Mesendoderm (in vitro differentiated cells): ENCODE results near the gene SPATS2.

ENCODE experiments used
- DNase-seq: peaks from one replicate; pipeline ENCODE4 v3.0.0; 2013
- H2AK5ac ChIP-seq: 2 replicates; pipeline ENCODE4 v1.6.1; 2013; ENCODE audit warnings: low read length, inconsistent platforms
- H2BK120ac ChIP-seq: 2 replicates; pipeline ENCODE4 v1.6.1; 2013; ENCODE audit warnings: low read depth, mild to moderate bottlenecking, low read length, moderate library complexity, mixed read lengths
- H2BK15ac ChIP-seq: replicated peaks from 2 replicates; pipeline ENCODE4 v1.6.1; 2013; ENCODE audit warnings: low read depth, mild to moderate bottlenecking, moderate library complexity
- H2BK5ac ChIP-seq: 2 replicates; pipeline ENCODE4 v1.6.1; 2013; ENCODE audit warnings: low read length, inconsistent platforms
- H3K18ac ChIP-seq: 2 replicates; pipeline ENCODE4 v1.6.1; 2013; ENCODE audit warnings: mild to moderate bottlenecking, low read length, mixed read lengths
- H3K23ac ChIP-seq: one replicate; pipeline ENCODE4 v1.6.1; 2013; ENCODE audit warnings: low read length
- H3K27ac ChIP-seq: 2 replicates; pipeline ENCODE4 v1.5.1; 2013; ENCODE audit warnings: low read depth, mild to moderate bottlenecking, inconsistent platforms, low read length, moderate library complexity
- H3K27me3 ChIP-seq: 2 replicates; pipeline ENCODE4 v1.6.1; 2013; ENCODE audit warnings: low read length, control low read depth, mild to moderate bottlenecking, inconsistent platforms; ENCODE audit not compliant: insufficient read depth, poor library complexity
- H3K36me3 ChIP-seq: 2 replicates; pipeline ENCODE4 v1.6.1; 2013; ENCODE audit warnings: low read length, inconsistent platforms; ENCODE audit not compliant: control insufficient read depth, insufficient read depth
- H3K4ac ChIP-seq: one replicate; pipeline ENCODE4 v1.6.1; 2013; ENCODE audit warnings: low read depth, mild to moderate bottlenecking, low read length, moderate library complexity
- H3K4me1 ChIP-seq: 2 replicates; pipeline ENCODE4 v1.6.1; 2013; ENCODE audit warnings: low read depth, low read length, inconsistent platforms; ENCODE audit not compliant: control insufficient read depth
- H3K4me2 ChIP-seq: 2 replicates; pipeline ENCODE4 v1.6.1; 2013; ENCODE audit warnings: low read length
- H3K4me3 ChIP-seq: 2 replicates; pipeline ENCODE4 v1.5.1; 2013; ENCODE audit warnings: mild to moderate bottlenecking, low read length
- H3K56ac ChIP-seq: one replicate; pipeline ENCODE4 v1.6.1; 2013; ENCODE audit warnings: low read length
- H3K79me1 ChIP-seq: 2 replicates; pipeline ENCODE4 v1.6.1; 2013; ENCODE audit warnings: low read length, inconsistent platforms
- H3K79me2 ChIP-seq: 2 replicates; pipeline ENCODE4 v1.6.1; 2013; ENCODE audit warnings: mild to moderate bottlenecking, low read length; ENCODE audit not compliant: control insufficient read depth, insufficient read depth
- H3K9ac ChIP-seq: 2 replicates; pipeline ENCODE4 v1.6.1; 2013; ENCODE audit warnings: low read length, inconsistent platforms
- H4K5ac ChIP-seq: one replicate; pipeline ENCODE4 v1.6.1; 2013; ENCODE audit warnings: low read length
- H4K8ac ChIP-seq: one replicate; pipeline ENCODE4 v1.6.1; 2013; ENCODE audit warnings: low read depth, mild to moderate bottlenecking, control low read depth, low read length, moderate library complexity
- WGBS: extraction: QIAGEN DNeasy Blood & Tissue Kit; methylation state at CpG from one replicate; pipeline ENCODE4 v1.1.7; 2013; ENCODE audit warnings: low lambda C conversion rate, missing lambda C conversion rate; ENCODE audit not compliant: insufficient coverage; ENCODE audit errors: extremely low coverage; 5-methylcytosine and 5-hydroxymethylcytosine counted together

SPATS2 gene

GRCh38 chr12:49519574-49519936 lies 152.3 kb downstream of the SPATS2 start:
- H3K79me1 ChIP-seq: no peaks in the 10 kb centered on the region
- no peak overlapping the region for H3K4me3 ChIP-seq
- no peak overlapping the region for H3K56ac ChIP-seq
- H3K18ac ChIP-seq: no peak overlapping the region
- H3K4me1 ChIP-seq: no peaks in the 10 kb centered on the region
- H3K4me2 ChIP-seq: no peak overlapping the region
- H3K4ac ChIP-seq: no peak overlapping the region
- peaks cover 4% of the 10 kb centered on the region for H3K36me3 ChIP-seq
- no peak overlapping the region for H3K27ac ChIP-seq
- no peak overlapping the region for H2BK120ac ChIP-seq
- no peak overlapping the region for H2AK5ac ChIP-seq
- no peaks in the 10 kb centered on the region for H3K79me2 ChIP-seq
- no peak overlapping the region for H2BK5ac ChIP-seq
- no CpG with 5 or more reads among the region's 5 CpGs for WGBS
- no peak overlapping the region for H4K8ac ChIP-seq
- no peak overlapping the region for H3K9ac ChIP-seq
- no peak overlapping the region for H4K5ac ChIP-seq
- no peak for DNase-seq
- no peak overlapping the region for H2BK15ac ChIP-seq
- H3K23ac ChIP-seq: no peak overlapping the region
- H3K27me3 ChIP-seq: no peaks in the 10 kb centered on the region

- no peak overlapping the region for H2BK15ac ChIP-seq
- no peak overlapping the region for H2BK5ac ChIP-seq
- H2BK120ac ChIP-seq: no peak overlapping the region
- no peaks in the 10 kb centered on the region for H3K79me1 ChIP-seq
- DNase-seq: no peak
- no peak overlapping the region for H3K9ac ChIP-seq
- no peaks in the 10 kb centered on the region for H3K79me2 ChIP-seq
- no peak overlapping the region for H2AK5ac ChIP-seq
- no peaks in the 10 kb centered on the region for H3K27me3 ChIP-seq
- no peak overlapping the region for H3K4me2 ChIP-seq
- H4K8ac ChIP-seq: no peak overlapping the region
- H3K23ac ChIP-seq: no peak overlapping the region
- H3K18ac ChIP-seq: no peak overlapping the region
- no peak overlapping the region for H4K5ac ChIP-seq
- H3K56ac ChIP-seq: no peak overlapping the region
- H3K4me1 ChIP-seq: no peaks in the 10 kb centered on the region
- no peak overlapping the region for H3K4ac ChIP-seq
- H3K36me3 ChIP-seq: peaks cover 10% of the 10 kb centered on the region
- H3K4me3 ChIP-seq: no peak overlapping the region
- WGBS: no CpG with 5 or more reads among the region's 4 CpGs
- no peak overlapping the region for H3K27ac ChIP-seq
Observed at GRCh38 chr12:49521389-49521788, 154.1 kb downstream of the SPATS2 start.

- no peak overlapping the region for H3K23ac ChIP-seq
- no peaks in the 10 kb centered on the region for H3K27me3 ChIP-seq
- no peak overlapping the region for H2BK120ac ChIP-seq
- H3K79me1 ChIP-seq: no peaks in the 10 kb centered on the region
- H3K36me3 ChIP-seq: peaks cover 12% of the 10 kb centered on the region
- no peaks in the 10 kb centered on the region for H3K4me1 ChIP-seq
- no peak overlapping the region for H3K18ac ChIP-seq
- no peaks in the 10 kb centered on the region for H3K79me2 ChIP-seq
- no peak overlapping the region for H4K5ac ChIP-seq
- no CpG with 5 or more reads among the region's 6 CpGs for WGBS
- DNase-seq: no peak
- no peak overlapping the region for H2BK15ac ChIP-seq
- no peak overlapping the region for H3K4me3 ChIP-seq
- no peak overlapping the region for H3K27ac ChIP-seq
- H2BK5ac ChIP-seq: no peak overlapping the region
- H3K4me2 ChIP-seq: no peak overlapping the region
- H3K56ac ChIP-seq: no peak overlapping the region
- H3K9ac ChIP-seq: no peak overlapping the region
- no peak overlapping the region for H2AK5ac ChIP-seq
- H4K8ac ChIP-seq: no peak overlapping the region
- H3K4ac ChIP-seq: no peak overlapping the region
Observed at GRCh38 chr12:49524660-49525324, 157.5 kb downstream of the SPATS2 start.

GRCh38 chr12:49525942-49526341 lies 158.7 kb downstream of the SPATS2 start:
- Histone ChIP-seq H4K5ac (no peak overlapping the region), H3K4me1 (no peaks in the 10 kb centered on the region), H3K79me1 (no peaks in the 10 kb centered on the region), H3K79me2 (no peaks in the 10 kb centered on the region), H4K8ac (no peak overlapping the region), H3K56ac (no peak overlapping the region), H3K9ac (no peak overlapping the region), H2BK120ac (no peak overlapping the region), H3K4ac (no peak overlapping the region), H3K27ac (no peak overlapping the region), H3K18ac (no peak overlapping the region), H3K4me2 (no peak overlapping the region), H3K23ac (no peak overlapping the region), H3K27me3 (no peaks in the 10 kb centered on the region), H2AK5ac (no peak overlapping the region), H2BK15ac (no peak overlapping the region), H3K4me3 (no peak overlapping the region), H2BK5ac (no peak overlapping the region), H3K36me3 (peaks cover 12% of the 10 kb centered on the region)
- no peak for DNase-seq
- no CpG with 5 or more reads among the region's 7 CpGs for WGBS

GRCh38 chr12:49527361-49528130 lies 160.3 kb downstream of the SPATS2 start:
- no peak for DNase-seq
- no peak overlapping the region for H2AK5ac ChIP-seq
- H4K8ac ChIP-seq: no peak overlapping the region
- WGBS: no CpG with 5 or more reads among the region's 7 CpGs
- no peak overlapping the region for H4K5ac ChIP-seq
- no peak overlapping the region for H2BK15ac ChIP-seq
- no peak overlapping the region for H3K18ac ChIP-seq
- H3K36me3 ChIP-seq: peaks cover 12% of the 10 kb centered on the region
- H2BK5ac ChIP-seq: no peak overlapping the region
- H3K9ac ChIP-seq: no peak overlapping the region
- H3K4me3 ChIP-seq: no peak overlapping the region
- H3K27ac ChIP-seq: no peak overlapping the region
- no peak overlapping the region for H3K23ac ChIP-seq
- no peak overlapping the region for H3K4ac ChIP-seq
- no peaks in the 10 kb centered on the region for H3K4me1 ChIP-seq
- no peak overlapping the region for H3K56ac ChIP-seq
- H3K27me3 ChIP-seq: no peaks in the 10 kb centered on the region
- no peaks in the 10 kb centered on the region for H3K79me1 ChIP-seq
- H3K79me2 ChIP-seq: no peaks in the 10 kb centered on the region
- no peak overlapping the region for H3K4me2 ChIP-seq
- H2BK120ac ChIP-seq: no peak overlapping the region
